ENCODE results near the gene SRPX. TPM values are rescaled to one million over a fixed set of nuclear protein-coding genes. Genes with fewer than 3 reads are reported as not detected.

SRPX gene
- total and polyA plus RNA-seq, 2 experiments from 2014 or later = 101 to 189 TPM

DNA sequence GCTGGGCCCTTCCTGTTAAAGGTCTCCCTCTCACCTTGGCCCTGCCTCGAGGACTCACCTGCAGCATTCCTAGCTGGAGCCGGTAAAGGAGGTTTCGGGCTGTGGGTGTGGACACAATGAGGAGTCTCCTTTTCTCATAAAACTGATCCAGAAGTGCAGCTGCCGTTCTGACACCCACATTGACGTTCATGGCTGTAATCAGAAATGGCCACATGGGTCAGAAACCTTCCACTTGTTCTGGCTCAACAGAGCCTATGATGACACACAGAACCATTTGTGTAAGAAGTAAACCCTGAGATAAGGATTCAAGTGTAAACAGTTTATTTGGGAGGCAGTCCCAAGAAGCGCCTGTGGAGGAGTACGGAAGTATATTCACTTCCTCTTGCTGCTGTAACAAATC, 63.8 kb downstream of the SRPX start:
- H3K27me3 ChIP-seq = no peaks in the 10 kb centered on the region
- H3K79me2 ChIP-seq = no peaks in the 10 kb centered on the region
- TF ChIP-seq, protein P1, sequence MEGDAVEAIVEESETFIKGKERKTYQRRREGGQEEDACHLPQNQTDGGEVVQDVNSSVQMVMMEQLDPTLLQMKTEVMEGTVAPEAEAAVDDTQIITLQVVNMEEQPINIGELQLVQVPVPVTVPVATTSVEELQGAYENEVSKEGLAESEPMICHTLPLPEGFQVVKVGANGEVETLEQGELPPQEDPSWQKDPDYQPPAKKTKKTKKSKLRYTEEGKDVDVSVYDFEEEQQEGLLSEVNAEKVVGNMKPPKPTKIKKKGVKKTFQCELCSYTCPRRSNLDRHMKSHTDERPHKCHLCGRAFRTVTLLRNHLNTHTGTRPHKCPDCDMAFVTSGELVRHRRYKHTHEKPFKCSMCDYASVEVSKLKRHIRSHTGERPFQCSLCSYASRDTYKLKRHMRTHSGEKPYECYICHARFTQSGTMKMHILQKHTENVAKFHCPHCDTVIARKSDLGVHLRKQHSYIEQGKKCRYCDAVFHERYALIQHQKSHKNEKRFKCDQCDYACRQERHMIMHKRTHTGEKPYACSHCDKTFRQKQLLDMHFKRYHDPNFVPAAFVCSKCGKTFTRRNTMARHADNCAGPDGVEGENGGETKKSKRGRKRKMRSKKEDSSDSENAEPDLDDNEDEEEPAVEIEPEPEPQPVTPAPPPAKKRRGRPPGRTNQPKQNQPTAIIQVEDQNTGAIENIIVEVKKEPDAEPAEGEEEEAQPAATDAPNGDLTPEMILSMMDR (IDR thresholded peaks at IDR 0.05; ENCODE audit: poor library complexity) = no peak
- no peak for TF ChIP-seq EZH2phosphoT487 (IDR thresholded peaks at IDR 0.05; ENCODE audit: low read depth, severe bottlenecking, unreplicated experiment)
- no peak for TF ChIP-seq EZH2 (IDR thresholded peaks at IDR 0.05; ENCODE audit: borderline replicate concordance)
- peak overlapping the region; percentile 54 for H3K27ac ChIP-seq
- peaks cover 4% of the 10 kb centered on the region for H3K4me1 ChIP-seq (ENCODE audit: insufficient read depth)
- H3K36me3 ChIP-seq (replicated peaks; ENCODE audit: insufficient read depth, low read depth) = no peaks in the 10 kb centered on the region
- H3K9me2 ChIP-seq (replicated peaks; ENCODE audit: insufficient read depth) = no peaks in the 10 kb centered on the region
- H3K4me2 ChIP-seq = no peak overlapping the region
- no peak overlapping the region for H3K4me3 ChIP-seq
- no peak overlapping the region for H2AFZ ChIP-seq
- no peaks in the 10 kb centered on the region for H4K20me1 ChIP-seq (ENCODE audit: insufficient read depth, poor library complexity, severe bottlenecking)
- WGBS (ENCODE audit: low lambda C conversion rate, missing lambda C conversion rate) = 68% methylated on average over 7 of the region's 7 CpGs
- DNase-seq (ENCODE audit: low spot score) = no peak
- H3K9me3 ChIP-seq (ENCODE audit: low read depth) = no peaks in the 10 kb centered on the region

DNA sequence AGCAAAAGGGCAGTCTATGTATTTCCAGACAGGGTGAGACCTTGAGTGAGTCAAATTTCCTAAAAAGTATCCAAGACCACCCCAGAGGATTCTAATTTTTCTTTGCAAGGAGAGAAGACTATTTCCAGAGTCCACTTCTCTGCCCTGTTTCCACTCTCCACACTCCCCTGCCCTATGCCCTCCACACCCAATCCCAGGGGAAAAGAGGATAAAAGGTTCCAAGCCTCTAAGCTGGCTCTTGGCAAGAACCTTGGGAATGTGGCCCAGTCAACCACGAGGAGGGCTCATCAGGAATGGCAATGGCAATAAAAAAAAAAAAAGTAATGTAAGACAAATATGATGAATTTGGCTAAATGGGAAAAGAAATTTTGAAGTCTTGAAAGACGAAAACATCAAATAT, 65.9 kb downstream of the SRPX start:
- Histone ChIP-seq H3K9me3 (ENCODE audit: low read depth) (no peaks in the 10 kb centered on the region), H4K20me1 (ENCODE audit: insufficient read depth, poor library complexity, severe bottlenecking) (no peaks in the 10 kb centered on the region), H3K27me3 (no peaks in the 10 kb centered on the region), H3K79me2 (no peaks in the 10 kb centered on the region), H3K27ac (no peak overlapping the region), H3K4me2 (no peak overlapping the region), H2AFZ (no peak overlapping the region), H3K36me3 (replicated peaks; ENCODE audit: insufficient read depth, low read depth) (no peaks in the 10 kb centered on the region), H3K4me1 (ENCODE audit: insufficient read depth) (peaks cover 4% of the 10 kb centered on the region), H3K4me3 (no peak overlapping the region), H3K9me2 (replicated peaks; ENCODE audit: insufficient read depth) (no peaks in the 10 kb centered on the region)
- 72% methylated on average over 2 of the region's 2 CpGs for WGBS (ENCODE audit: low lambda C conversion rate, missing lambda C conversion rate)
- TF ChIP-seq EZH2 (IDR thresholded peaks at IDR 0.05; ENCODE audit: borderline replicate concordance) (no peak), EZH2phosphoT487 (IDR thresholded peaks at IDR 0.05; ENCODE audit: low read depth, severe bottlenecking, unreplicated experiment) (no peak)
- TF ChIP-seq, protein P1 (IDR thresholded peaks at IDR 0.05; ENCODE audit: poor library complexity) = no peak
- no peak for DNase-seq (ENCODE audit: low spot score)

DNA sequence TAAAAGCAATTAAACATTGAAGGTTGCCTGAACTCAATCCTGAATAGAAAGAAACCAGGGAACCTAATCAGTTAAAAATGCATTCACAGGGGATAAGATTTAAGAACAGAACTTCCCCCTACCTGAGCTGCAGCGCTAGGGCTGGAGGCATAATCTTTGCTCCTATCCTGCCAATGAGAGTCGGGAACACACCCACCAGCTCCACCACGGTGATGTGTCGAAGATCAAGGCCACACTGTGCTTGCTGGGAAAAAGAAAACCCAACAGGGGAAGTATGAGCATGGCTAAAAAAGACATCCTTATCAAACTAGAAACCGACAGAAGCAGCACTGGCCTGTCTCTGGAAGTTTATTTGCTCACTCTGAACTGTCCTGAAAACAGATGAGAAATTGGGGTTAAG, 66.3 kb downstream of the SRPX start:
- no peaks in the 10 kb centered on the region for H3K9me2 ChIP-seq (replicated peaks; ENCODE audit: insufficient read depth)
- H3K4me2 ChIP-seq = no peak overlapping the region
- no peaks in the 10 kb centered on the region for H3K27me3 ChIP-seq
- H3K4me1 ChIP-seq (ENCODE audit: insufficient read depth) = peaks cover 4% of the 10 kb centered on the region
- H4K20me1 ChIP-seq (ENCODE audit: insufficient read depth, poor library complexity, severe bottlenecking) = no peaks in the 10 kb centered on the region
- no peaks in the 10 kb centered on the region for H3K9me3 ChIP-seq (ENCODE audit: low read depth)
- no peaks in the 10 kb centered on the region for H3K36me3 ChIP-seq (replicated peaks; ENCODE audit: insufficient read depth, low read depth)
- TF ChIP-seq, protein P1 (IDR thresholded peaks at IDR 0.05; ENCODE audit: poor library complexity) = no peak
- TF ChIP-seq EZH2phosphoT487 (IDR thresholded peaks at IDR 0.05; ENCODE audit: low read depth, severe bottlenecking, unreplicated experiment) = no peak
- TF ChIP-seq EZH2 (IDR thresholded peaks at IDR 0.05; ENCODE audit: borderline replicate concordance) = no peak
- H3K4me3 ChIP-seq = no peak overlapping the region
- no peak overlapping the region for H2AFZ ChIP-seq
- no peak overlapping the region for H3K27ac ChIP-seq
- H3K79me2 ChIP-seq = no peaks in the 10 kb centered on the region
- no peak for DNase-seq (ENCODE audit: low spot score)
- 44% methylated on average over 5 of the region's 5 CpGs for WGBS (ENCODE audit: low lambda C conversion rate, missing lambda C conversion rate)

DNA sequence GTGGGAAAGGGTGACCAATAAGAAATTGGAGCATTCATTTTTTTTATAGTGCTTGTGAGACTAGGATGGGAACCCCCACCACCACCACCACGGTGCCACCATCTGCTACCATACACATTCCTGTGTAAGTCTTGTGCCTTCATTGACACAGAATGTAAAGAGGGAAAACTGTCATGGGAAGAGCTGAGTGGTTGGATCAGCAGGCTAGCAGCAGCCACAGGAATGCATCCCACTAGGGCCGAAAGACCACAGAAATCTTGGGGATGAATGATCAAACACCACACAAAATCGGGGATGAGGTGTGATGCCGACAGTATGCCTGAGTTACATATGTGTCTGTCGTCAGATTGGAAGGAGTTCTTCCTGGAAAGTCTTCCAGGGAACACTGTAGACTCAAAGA, 69.2 kb downstream of the SRPX start:
- Histone ChIP-seq H3K27ac (no peak overlapping the region), H3K27me3 (no peaks in the 10 kb centered on the region), H3K36me3 (replicated peaks; ENCODE audit: insufficient read depth, low read depth) (no peaks in the 10 kb centered on the region), H3K9me2 (replicated peaks; ENCODE audit: insufficient read depth) (no peaks in the 10 kb centered on the region), H3K79me2 (no peaks in the 10 kb centered on the region), H2AFZ (no peak overlapping the region), H3K9me3 (ENCODE audit: low read depth) (no peaks in the 10 kb centered on the region), H3K4me1 (ENCODE audit: insufficient read depth) (peaks cover 4% of the 10 kb centered on the region), H3K4me2 (no peak overlapping the region), H4K20me1 (ENCODE audit: insufficient read depth, poor library complexity, severe bottlenecking) (no peaks in the 10 kb centered on the region), H3K4me3 (no peak overlapping the region)
- TF ChIP-seq, protein P1 (IDR thresholded peaks at IDR 0.05; ENCODE audit: poor library complexity) = no peak
- no peak for TF ChIP-seq EZH2 (IDR thresholded peaks at IDR 0.05; ENCODE audit: borderline replicate concordance)
- TF ChIP-seq EZH2phosphoT487 (IDR thresholded peaks at IDR 0.05; ENCODE audit: low read depth, severe bottlenecking, unreplicated experiment) = no peak
- 75% methylated on average over 5 of the region's 5 CpGs for WGBS (ENCODE audit: low lambda C conversion rate, missing lambda C conversion rate)
- DNase-seq (ENCODE audit: low spot score) = no peak
